GM19372 (cell line): ENCODE data around the gene VSIG10L2.
"Not testable (repeated sequence)": the region's sequence is repeated elsewhere in the genome, so short reads cannot be mapped to it uniquely, and the experiment has no call there.

Source experiments
- ATAC-seq: cut with Tn5 transposase; IDR thresholded peaks from one replicate; pipeline ENCODE4 v1.9.1; 2021; ENCODE audit warnings: mild to moderate bottlenecking, low read depth, moderate library complexity; ENCODE audit not compliant: unreplicated experiment

Gene VSIG10L2

DNA sequence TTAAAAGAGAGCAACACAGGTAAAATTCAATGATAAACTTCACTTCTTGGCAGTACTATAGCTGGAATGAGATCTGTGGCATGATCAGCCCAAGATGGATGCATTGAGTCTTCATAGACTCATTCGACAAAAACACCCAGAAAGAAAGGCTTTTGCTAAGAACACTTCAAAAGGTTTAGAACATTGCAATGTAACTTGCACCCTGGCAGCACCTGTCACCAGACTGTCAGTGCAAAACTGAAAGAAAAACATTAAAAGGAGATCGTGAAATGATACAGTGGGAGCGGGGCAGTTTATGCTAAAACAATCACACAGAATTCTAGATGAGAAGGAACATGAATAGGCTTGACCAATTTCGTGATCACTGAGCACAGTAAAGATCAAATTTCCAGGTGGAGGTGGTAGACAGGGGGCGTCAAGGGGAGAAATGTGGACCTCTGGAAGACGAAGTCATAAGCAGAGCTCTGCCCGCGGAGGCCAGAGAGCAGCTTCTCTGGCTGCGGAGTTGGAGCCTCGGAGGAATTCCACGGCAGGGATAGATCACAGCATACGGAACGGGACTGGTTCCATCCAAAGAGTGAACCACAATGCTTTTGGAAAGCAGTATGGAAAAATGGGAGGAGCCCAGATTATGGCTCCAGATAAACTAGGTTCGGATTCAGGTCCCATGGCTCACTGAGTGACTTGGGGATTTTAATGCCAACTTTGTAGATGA lies 11.9 kb downstream of the VSIG10L2 start:
- no peak for ATAC-seq

DNA sequence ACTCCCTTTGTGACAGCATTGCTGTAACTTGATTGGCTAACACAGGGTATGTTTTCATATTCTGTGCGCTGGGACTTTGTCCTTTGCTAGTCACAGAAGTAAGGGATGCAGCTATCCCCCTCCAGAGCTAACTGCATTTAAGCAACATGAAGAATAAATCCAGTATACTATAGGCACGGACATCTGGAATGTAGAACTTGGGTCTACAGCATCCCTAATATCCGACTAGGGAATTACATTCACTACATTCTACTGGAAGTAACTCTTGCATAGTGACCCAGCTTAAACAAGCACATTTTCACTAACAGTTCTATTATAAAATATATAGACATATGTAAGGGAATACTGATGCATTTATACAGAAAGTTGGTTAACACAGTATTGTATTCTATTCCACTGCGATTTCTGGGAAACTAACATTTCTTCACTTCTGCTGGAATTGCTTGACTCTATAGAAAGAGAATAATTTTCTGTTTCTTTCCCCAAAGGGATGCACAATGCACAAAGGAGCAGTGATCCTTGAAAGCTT lies 13.1 kb downstream of the VSIG10L2 start:
- no peak for ATAC-seq

DNA sequence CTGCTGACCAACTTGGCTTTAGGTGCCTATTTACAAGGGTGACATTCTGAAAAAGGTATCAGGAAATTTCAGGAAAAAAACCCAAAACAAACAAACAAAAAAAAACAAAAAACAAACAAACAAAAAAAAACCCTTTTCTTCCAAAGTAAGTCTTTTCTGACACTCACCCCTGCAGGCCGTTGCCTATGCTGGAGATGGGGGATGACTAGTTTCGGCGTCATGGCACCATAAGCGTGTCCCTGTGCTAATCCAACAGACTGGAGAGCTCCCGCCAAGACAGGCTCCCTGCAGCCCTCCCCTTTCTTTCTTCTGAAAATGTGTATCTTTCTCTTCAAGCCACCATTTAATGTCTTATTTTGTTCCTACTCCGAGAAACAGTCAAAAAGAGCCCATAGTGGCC lies 13.7 kb downstream of the VSIG10L2 start:
- ATAC-seq = no peak

DNA sequence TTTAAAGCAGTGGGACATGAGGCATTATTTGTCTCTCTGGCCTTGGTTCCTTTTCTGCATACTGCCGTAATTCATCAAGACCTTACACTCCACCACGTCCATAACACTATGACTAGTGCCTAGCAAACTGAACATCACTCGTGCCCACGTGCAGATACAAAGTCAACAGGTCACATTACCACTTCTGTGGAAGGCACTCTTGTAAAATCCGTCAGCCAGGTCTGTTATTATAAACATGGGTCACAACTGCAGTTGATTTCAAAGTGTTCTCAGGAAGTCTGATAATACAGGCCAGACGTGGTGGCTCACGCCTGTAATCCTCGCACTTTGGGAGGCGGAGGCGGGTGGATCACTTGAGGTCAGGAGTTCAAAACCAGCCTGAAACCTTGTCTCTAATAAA lies 14.1 kb downstream of the VSIG10L2 start:
- ATAC-seq = no peak

DNA sequence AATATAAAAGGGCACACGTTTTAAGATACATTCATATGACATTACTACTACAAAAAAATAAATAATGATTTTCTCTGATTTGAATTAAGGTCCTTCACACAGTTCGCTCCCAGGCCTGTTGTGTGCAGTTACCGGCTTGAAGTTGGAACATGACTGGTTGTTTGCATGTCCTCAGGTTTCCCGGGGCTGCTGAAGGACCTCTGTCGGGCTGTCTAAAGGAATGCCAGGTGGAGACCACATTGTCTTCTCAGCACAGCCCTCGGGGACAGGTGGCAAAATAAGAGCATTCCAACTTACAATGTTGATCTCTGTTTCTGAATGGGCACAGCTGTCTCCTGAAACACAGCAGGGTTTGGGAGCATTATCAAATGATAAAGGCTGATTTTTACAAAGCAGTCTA lies 14.9 kb downstream of the VSIG10L2 start:
- no peak for ATAC-seq

DNA sequence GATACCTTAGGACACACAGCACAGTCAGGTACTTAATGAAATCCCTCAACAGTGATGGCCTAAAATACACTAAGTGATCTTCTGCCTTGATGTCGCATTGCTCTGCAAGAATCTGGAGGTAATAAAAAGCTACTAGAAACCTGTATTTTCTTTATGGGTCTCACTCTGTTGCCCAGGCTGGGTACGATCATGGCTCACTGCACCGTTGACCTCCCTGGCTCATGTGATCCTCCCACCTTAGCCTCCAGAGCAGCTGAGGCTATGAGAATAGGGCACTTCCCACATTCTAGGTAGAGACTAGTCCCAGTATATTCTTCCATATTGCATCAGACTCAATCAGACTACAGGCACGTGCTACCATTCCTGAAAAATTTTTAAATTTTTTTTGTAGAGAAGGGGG lies 21.7 kb downstream of the VSIG10L2 start:
- no peak for ATAC-seq

DNA sequence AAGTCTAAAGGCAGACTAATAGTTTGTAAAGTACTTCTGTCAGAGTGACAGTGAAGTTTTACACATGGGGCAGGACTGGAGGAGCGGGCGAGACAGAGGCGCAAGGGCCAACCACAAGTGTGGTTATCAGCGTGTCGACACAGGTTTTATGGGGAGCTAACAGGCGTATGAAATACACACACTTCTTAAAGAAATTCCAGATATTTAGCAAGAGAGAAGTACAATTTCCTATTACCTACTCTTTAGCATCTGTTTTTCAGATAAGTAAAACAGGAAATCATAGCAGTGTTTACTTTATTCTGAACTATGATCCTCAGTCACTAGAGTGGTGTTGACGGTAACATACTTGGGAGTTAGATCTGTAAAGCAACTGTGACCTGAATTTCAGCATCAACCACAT lies 22.5 kb downstream of the VSIG10L2 start:
- no peak for ATAC-seq

DNA sequence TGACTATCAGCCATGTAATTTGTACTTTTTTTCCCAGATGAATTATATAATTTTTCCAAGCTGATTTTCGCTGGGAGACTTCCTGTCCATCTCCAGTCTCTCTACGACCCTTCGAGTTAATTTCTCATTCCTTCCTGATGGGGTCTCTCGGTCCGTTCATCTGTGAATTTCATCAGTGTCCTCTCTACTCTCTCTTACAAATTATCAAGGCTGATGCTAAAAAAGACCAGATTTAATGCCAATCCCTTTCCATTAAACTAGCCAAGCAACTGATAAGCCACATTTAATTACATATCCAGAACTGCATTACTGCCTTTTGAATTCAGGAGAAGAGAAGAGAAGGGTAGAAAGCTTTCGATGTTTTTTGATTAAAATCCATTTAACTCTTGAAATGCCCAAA lies 25.8 kb downstream of the VSIG10L2 start:
- no peak for ATAC-seq

DNA sequence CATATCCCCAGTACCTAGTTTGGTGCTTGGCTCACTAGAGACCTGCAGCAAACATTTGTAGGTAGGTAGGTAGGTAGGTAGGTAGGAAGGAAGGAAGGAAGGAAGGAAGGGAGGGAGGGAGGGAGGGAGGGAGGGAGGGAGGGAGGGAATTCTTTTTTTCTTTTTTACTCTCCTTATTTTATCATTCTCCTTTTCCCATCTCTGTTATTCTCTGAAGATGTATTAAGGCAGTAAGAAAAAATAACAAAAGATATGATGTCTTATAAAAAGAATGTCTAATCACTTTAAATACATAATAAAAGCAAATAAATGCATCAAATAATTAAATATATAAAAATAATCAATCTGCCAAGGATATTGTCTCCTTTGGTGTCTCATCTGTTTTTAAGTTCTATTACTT lies 28.4 kb downstream of the VSIG10L2 start:
- ATAC-seq = no peak

DNA sequence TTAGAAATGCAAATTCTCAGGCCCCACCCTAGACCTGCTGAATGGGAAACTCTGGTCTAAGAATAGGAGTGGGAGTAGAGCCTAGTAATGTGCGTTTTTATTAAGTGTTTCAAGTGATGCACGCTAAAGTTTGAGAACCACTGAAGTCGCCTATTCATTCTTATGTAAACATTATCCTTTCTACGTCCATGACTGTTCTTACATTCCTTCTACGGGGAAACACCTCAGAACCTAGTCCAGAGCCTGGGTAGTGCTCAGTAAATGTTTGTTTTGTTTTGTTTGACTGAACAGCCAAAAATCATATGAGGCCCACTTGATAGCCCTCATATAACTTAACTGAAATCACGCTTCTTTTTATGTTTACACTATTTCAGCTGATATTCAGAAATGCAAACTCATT lies 29.8 kb downstream of the VSIG10L2 start:
- ATAC-seq = no peak

DNA sequence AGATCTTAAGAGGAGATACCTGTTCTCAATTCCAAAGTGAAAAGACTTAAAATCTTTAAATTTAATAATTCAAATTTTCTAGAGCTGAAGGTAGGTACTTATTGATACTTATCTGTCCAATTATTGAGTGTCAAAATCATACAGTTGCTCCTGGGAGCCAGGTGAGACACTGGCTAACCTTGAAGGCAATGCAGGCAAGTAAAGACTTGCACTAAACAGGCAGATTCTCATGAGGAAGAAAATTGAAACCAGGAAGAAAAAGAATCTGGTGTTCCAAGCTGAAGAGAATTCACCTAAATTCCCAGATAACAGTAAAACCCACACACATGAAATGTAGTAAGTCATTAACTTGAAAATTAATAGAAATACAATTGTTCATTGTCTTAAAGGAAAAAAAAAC lies 30.3 kb downstream of the VSIG10L2 start:
- ATAC-seq = no peak

DNA sequence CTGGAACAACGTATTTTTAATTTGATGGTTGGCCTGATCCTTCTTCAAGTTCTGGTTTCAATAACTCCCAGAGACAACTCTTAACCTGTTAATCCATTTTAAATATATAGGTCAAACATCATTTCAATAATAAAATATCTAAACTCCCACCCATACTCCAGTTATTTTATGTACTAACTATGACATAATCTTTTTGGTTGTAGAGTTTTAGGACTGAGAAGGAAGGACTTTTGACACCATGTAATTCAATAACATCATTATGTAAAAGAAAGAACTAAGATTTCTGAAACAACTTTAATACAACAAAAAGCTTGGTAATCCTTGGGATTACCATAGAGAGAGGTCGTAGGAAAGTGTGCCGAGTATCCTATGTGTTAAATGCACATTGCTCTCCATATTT lies 31.5 kb downstream of the VSIG10L2 start:
- no peak for ATAC-seq

DNA sequence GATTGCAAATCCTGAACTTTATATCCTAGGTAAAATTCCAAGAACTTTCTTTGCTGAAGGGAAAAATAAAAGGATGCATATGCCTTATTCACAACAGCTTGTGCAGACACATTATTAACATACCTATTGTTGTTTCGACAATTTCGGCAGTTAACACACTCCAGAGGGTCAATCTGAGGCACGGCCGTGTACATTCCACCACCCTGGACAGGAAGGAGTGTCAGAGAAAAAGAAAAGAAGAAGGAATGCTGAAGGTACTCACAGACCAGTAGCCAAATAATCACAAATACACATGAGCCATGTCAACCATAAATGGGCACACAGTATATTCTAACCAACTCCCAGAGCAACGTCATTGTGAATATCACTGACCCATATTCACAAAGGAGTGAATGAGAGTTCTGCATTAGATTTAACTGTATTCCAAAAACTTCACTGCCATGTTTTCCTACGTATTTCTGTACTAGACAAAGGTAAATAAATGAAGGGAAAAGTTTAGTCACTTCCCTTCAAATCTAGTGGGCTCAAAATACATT lies 32.4 kb downstream of the VSIG10L2 start:
- no peak for ATAC-seq

DNA sequence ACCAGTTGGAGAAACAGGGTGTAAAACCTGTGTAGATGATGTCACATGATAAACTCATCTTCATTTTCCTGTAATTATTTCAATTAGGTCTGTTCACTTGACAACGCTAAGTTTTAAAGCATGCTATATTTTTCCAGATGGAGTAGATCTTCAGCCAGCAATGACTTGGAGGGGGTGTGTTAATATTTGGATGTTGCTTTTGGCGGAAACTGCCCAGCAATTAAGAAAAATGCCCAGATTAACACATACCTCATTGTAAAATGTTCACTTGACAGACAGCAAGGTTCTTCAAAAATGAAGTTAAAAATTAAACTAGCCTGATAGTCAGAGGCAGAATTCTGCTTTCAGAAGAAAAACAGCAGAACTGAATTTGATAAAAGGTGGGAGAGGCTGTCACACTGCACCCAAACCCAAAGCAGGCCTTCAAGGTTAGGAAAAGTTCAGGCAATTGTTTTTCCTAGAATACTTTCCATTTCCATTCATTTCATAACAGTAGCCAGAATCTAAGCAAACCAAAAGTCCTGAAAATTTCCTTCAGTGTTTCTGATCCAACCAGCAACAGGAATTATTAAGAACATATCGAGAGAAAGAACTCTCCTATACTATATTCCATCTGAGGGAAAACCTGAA lies 33.0 kb downstream of the VSIG10L2 start:
- ATAC-seq = no peak

DNA sequence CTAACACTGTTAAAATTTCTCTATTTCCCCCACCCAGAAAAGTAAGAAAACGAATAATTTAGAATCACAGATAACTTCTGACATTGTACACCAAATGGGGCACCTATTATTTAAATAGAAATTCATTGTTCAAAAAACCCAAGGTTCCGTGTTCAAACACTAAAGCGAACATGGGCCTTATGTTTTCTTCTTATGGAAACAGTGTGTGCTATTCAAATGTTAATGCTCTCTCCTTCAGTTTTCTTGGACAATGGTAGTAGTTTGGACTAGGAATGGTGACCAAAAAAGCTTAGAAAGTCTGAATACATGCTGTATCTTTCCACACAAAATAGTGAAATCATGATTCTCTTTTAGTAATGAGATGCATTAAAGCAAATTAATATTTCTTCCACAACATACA lies 33.7 kb downstream of the VSIG10L2 start:
- ATAC-seq = no peak

DNA sequence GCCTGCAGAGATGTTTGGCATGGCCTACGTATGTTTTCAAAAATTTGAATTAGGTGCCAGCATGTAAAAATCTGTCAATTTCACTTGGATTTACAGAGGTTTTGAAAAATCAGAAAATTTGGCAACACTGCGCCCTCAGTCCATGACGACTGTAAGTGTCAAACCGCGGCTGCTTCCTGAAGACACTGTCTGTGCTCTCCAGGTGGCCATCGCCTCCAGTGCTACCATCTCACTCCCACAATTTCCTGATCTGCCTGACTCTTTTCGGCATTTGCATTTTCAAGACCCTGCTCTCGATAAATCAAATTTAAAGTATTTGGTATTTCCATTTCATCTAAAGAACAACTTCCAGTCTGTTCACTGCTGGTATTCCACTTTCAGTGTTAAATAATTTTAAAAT lies 34.6 kb downstream of the VSIG10L2 start:
- no peak for ATAC-seq

DNA sequence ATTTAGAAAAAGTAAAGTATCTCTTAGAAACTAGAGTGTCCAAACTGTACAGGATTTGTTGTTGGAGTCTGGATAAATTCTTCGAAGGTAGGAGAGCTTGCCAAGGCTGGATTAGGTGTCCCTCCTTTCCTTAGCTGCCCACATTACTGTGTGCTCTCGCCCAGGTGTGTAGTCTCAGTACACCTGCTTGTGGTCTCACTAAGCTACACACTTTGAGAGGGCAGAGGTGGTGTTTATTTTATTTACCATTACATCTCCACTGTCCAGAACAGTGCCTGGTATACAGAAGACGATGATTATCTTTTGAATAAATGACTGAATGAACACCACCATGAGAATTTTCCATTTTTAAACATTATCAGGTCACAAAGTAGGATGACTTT lies 36.5 kb downstream of the VSIG10L2 start:
- no peak for ATAC-seq

DNA sequence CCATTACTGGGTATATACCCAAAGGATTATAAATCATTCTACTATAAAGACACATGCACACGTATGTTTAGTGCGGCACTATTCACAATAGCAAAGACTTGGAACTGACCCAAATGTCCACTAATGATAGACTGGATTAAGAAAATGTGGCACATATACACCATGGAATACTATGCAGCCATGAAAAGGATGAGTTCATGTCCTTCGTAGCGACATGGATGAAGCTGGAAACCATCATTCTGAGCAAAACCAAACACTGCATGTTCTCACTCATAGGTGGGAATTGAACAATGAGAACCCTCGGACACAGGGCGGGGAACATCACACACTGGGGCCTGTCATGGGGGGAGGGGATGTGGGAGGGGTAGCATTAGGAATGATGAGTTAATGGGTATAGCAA lies 40.1 kb downstream of the VSIG10L2 start:
- ATAC-seq = not testable (repeated sequence)

DNA sequence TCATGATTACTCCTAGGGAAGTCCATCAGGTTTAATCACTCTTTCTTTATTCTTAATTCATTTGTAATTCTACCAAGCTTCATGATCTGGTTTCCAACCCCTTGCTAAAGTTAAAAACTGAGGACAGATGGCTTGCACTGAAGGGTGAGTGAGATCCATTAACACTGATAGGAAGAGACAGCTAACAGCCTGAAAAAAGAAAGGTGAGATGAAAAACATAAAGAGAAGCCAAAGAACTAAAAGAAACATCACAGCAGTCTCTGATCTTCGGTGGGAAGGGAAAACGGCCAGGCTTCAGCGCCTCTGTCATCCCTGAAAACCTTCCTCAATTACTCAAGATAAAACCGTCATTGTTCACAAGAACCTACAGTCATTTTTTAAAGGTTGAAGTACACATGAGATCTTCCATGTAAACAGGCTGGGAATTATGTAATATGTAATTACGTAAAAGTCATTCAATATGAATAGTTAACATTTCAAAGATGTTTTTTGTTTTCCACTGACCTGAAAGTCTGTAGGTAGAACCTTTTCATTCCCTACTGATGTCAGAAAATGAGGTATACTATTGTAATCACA lies 41.3 kb downstream of the VSIG10L2 start:
- no peak for ATAC-seq

DNA sequence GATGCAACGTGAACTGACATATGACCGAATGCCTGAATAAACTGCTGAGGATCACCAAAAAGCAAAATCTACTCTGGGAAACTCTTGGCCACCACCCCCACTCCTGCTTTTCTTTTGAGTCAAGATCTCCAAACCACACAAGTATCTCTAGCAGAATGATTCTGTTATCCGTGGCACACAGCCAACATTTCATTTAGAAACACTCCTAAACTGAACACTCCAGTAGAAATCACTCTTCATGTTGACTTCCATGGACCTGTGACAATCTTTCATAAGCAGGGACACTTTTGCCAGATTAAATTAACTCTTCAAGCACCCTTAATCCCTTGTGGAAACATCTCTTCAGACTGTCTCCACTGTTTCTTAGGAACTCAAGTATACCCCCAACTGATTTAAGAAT lies 44.4 kb downstream of the VSIG10L2 start:
- no peak for ATAC-seq

DNA sequence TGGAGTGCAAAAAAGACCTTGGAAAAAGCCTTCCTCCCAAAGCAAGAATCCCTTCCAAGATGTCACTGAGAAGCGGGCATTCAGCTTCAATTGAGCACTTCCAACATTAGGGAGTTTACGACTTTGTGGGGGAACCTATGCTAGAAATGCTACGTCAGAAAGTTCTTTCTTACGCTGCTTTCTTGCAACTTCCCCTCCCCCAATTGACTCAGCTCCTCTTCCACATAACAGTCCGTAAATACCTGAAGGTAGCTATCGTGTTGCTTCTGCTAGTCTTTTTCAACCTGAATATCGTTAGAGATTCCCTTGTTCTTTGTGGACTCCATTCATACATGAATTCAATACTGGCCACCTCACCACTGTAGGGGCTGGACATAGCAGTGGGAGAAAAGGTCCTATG lies 47.0 kb downstream of the VSIG10L2 start:
- ATAC-seq = no peak

DNA sequence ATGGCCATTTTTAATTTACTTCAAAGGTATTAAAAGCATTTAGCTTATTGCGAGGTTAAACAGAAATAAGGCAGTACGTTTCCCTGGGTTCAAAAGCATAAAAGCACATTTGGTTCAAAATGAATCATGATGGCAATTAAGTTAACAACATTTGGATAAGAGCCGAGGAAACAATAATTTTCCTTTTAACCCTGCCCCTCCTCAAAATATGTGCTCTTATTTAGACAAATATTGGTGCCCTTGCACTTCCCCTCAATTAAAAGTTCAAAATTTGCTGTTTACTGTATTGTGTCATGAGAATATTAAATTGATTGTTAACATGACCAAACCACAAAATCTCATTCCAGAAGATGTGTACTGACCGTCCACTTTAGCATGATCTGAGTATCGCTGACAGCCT lies 48.7 kb downstream of the VSIG10L2 start:
- no peak for ATAC-seq
